Transverse colon (tissue), 3 donors: ENCODE results near the gene LRP11.

Source experiments
- CTCF ChIP-seq, 5 experiments: fragments of 200-600 bp in 3 of 5; fragments of 450-650 bp in 2 of 5; sonication (generic) in 3 of 5; IDR thresholded peaks; 1 replicate in 2 of 5; 2 replicates in 3 of 5; pipeline ENCODE4 v1.5.1; 2016 to 2017; ENCODE audit warnings: antibody characterized with exemption in 5 of 5, inconsistent platforms in 3 of 5, mild to moderate bottlenecking in 2 of 5, moderate library complexity in 1 of 5
- POLR2A ChIP-seq: fragments of 450-650 bp; IDR thresholded peaks from one replicate; pipeline ENCODE4 v1.6.1; 2016; ENCODE audit warnings: antibody characterized with exemption, mild to moderate bottlenecking, moderate library complexity

GRCh38 chr6:149840345-149841075 lies 23.6 kb downstream of the LRP11 start:
- TF ChIP-seq CTCF (IDR thresholded peaks at IDR 0.05) (peak; percentile 31 to 66 (median 45)), POLR2A (no peak)
